LNCAP (cell line): ENCODE measurements around the gene SLCO2B1.
A peak's percentile ranks its signal among the peaks of the same experiment; 100 is the strongest.

ENCODE experiments used
- CTCF ChIP-seq: fragments of 450-650 bp; IDR thresholded peaks from 2 replicates; pipeline ENCODE4 v1.5.1; 2017; ENCODE audit warnings: mild to moderate bottlenecking

Gene SLCO2B1

GRCh38 chr11:75238595-75239440 lies 87.9 kb downstream of the SLCO2B1 start:
- TF ChIP-seq CTCF: no peak

GRCh38 chr11:75239531-75240290 lies 88.8 kb downstream of the SLCO2B1 start:
- no peak for TF ChIP-seq CTCF

- no peak for TF ChIP-seq CTCF
These were observed 89.6 kb downstream of the SLCO2B1 start, which contains the start of gene TPBGL for GRCh38 chr11:75240311-75241035. Gene TPBGL, plus strand, starts transcription at chr11:75240774. Its CDS starts 276 bp downstream, at chr11:75241050.

GRCh38 chr11:75241036-75241905 lies 90.4 kb downstream of the SLCO2B1 start:
- peak; percentile 98 for TF ChIP-seq CTCF

- TF ChIP-seq CTCF: no peak
These were observed 91.2 kb downstream of the SLCO2B1 start for GRCh38 chr11:75241906-75242644.

- TF ChIP-seq CTCF: no peak
These were observed 92.1 kb downstream of the SLCO2B1 start for GRCh38 chr11:75242722-75243600.
